Naive B cell (primary cell): ENCODE measurements around the gene MAD2L1BP. TPM values are rescaled to one million over a fixed set of nuclear protein-coding genes. Genes with fewer than 3 reads are reported as not detected.
A peak's percentile ranks its signal among the peaks of the same experiment; 100 is the strongest.

Experiments
- ATAC-seq, 2 donors: fragments of 150-1000 bp; cut with Tn5 transposase; 2 replicates each; pipeline ENCODE4 v1.10.0; 2021; ENCODE audit warnings: low read depth in 2 of 2, mild to moderate bottlenecking in 2 of 2, moderate library complexity in 2 of 2
- DNase-seq: peaks from one replicate; pipeline ENCODE4 v3.0.0; 2022
- H3K27ac Mint-ChIP-seq, 6 donors: one replicate each; pipeline ENCODE4 v1.8.0; 2020 to 2022; ENCODE audit warnings: mild to moderate bottlenecking in 6 of 6, mixed read lengths in 6 of 6, moderate library complexity in 5 of 6, inconsistent platforms in 2 of 6
- H3K27me3 Mint-ChIP-seq, 3 donors: one replicate each; pipeline ENCODE4 v1.8.0; 2021 to 2022; ENCODE audit warnings: mixed read lengths in 3 of 3, mild to moderate bottlenecking in 1 of 3
- H3K36me3 Mint-ChIP-seq, 2 donors: one replicate each; pipeline ENCODE4 v1.8.0; 2020 to 2022; ENCODE audit warnings: mixed read lengths in 2 of 2, inconsistent platforms in 1 of 2, mild to moderate bottlenecking in 1 of 2
- H3K4me1 Mint-ChIP-seq, 3 donors: one replicate each; pipeline ENCODE4 v1.8.0; 2020 to 2022; ENCODE audit warnings: mixed read lengths in 3 of 3, inconsistent platforms in 1 of 3, mild to moderate bottlenecking in 1 of 3, moderate library complexity in 1 of 3
- H3K4me3 Mint-ChIP-seq, 8 donors: one replicate each; pipeline ENCODE4 v1.8.0; 2020 to 2022; ENCODE audit warnings: mild to moderate bottlenecking in 8 of 8, mixed read lengths in 8 of 8, moderate library complexity in 8 of 8, inconsistent platforms in 2 of 8
- H3K9me3 Mint-ChIP-seq, 7 donors: one replicate each; pipeline ENCODE4 v1.8.0; 2020 to 2022; ENCODE audit warnings: mixed read lengths in 7 of 7, mild to moderate bottlenecking in 5 of 7, inconsistent platforms in 2 of 7, moderate library complexity in 1 of 7
- polyA plus RNA-seq, 6 donors: library from polyadenylated mRNA; unstranded; fragments of 300-500 nt; fragmentation: Illumina TruSeq; gene quantifications; one replicate each; pipeline ENCODE4 v1.2.3, GENCODE V29; 2021; ENCODE audit warnings: low read depth in 6 of 6

Gene MAD2L1BP
- polyA plus RNA-seq, 6 donors from 2014 or later: 21.3 to 31.4 (median 27.9) TPM

- Mint-ChIP-seq H3K27ac (peak overlapping the region in 4 of 6 donors; percentile 47 to 92 (median 69)), H3K4me1 (peaks cover 5 to 9% (median 7%) of the 10 kb centered on the region in 3 donors), H3K27me3 (no peaks in the 10 kb centered on the region), H3K36me3 (peaks cover 8 to 12% of the 10 kb centered on the region in 2 donors), H3K9me3 (no peaks in the 10 kb centered on the region), H3K4me3 (no peak overlapping the region)
- ATAC-seq (no peak), DNase-seq (no peak)
Measured at GRCh38 chr6:43616725-43617472, 18.7 kb upstream of the MAD2L1BP start.

- H3K4me3 Mint-ChIP-seq: no peak overlapping the region
- peaks cover 15 to 19% (median 16%) of the 10 kb centered on the region in 3 donors for H3K4me1 Mint-ChIP-seq
- H3K27ac Mint-ChIP-seq: peak overlapping the region in 2 of 6 donors; percentile 62 to 65
- no peak for ATAC-seq
- H3K9me3 Mint-ChIP-seq: no peaks in the 10 kb centered on the region
- peaks cover 5 to 16% of the 10 kb centered on the region in 2 donors for H3K36me3 Mint-ChIP-seq
- no peaks in the 10 kb centered on the region for H3K27me3 Mint-ChIP-seq
- DNase-seq: no peak
Measured at GRCh38 chr6:43621078-43621835, 14.4 kb upstream of the MAD2L1BP start.

GRCh38 chr6:43621836-43622180, 13.8 kb upstream of the MAD2L1BP start:
- H3K4me1 Mint-ChIP-seq: peaks cover 20 to 24% (median 21%) of the 10 kb centered on the region in 3 donors
- H3K27me3 Mint-ChIP-seq: no peaks in the 10 kb centered on the region
- ATAC-seq: no peak
- peak overlapping the region in 3 of 6 donors; percentile 48 to 62 (median 55) for H3K27ac Mint-ChIP-seq
- DNase-seq: no peak
- peak overlapping the region in 1 of 8 donors; percentile 33 for H3K4me3 Mint-ChIP-seq
- H3K36me3 Mint-ChIP-seq: peaks cover 5 to 21% of the 10 kb centered on the region in 2 donors
- H3K9me3 Mint-ChIP-seq: no peaks in the 10 kb centered on the region

- Mint-ChIP-seq H3K9me3 (no peaks in the 10 kb centered on the region), H3K4me3 (peak overlapping the region in 1 of 8 donors; percentile 36), H3K27ac (peak overlapping the region in 3 of 6 donors; percentile 36 to 62 (median 44)), H3K4me1 (peaks cover 27 to 31% (median 28%) of the 10 kb centered on the region in 3 donors), H3K27me3 (no peaks in the 10 kb centered on the region), H3K36me3 (peaks cover 5 to 21% of the 10 kb centered on the region in 2 donors)
- ATAC-seq: no peak
- DNase-seq: no peak
Measured at GRCh38 chr6:43622541-43622940, 13.1 kb upstream of the MAD2L1BP start.

GRCh38 chr6:43623880-43624785, 11.5 kb upstream of the MAD2L1BP start:
- peak overlapping the region in 2 of 6 donors; percentile 62 to 81 for H3K27ac Mint-ChIP-seq
- H3K9me3 Mint-ChIP-seq: no peaks in the 10 kb centered on the region
- ATAC-seq (no peak), DNase-seq (no peak)
- no peaks in the 10 kb centered on the region for H3K27me3 Mint-ChIP-seq
- peak overlapping the region in 2 of 8 donors; percentile 12 to 65 for H3K4me3 Mint-ChIP-seq
- H3K36me3 Mint-ChIP-seq: peaks cover 5 to 21% of the 10 kb centered on the region in 2 donors
- peaks cover 39 to 40% (median 40%) of the 10 kb centered on the region in 3 donors for H3K4me1 Mint-ChIP-seq

GRCh38 chr6:43624786-43625288, 10.8 kb upstream of the MAD2L1BP start:
- ATAC-seq: no peak
- peaks cover 40 to 44% (median 41%) of the 10 kb centered on the region in 3 donors for H3K4me1 Mint-ChIP-seq
- no peak overlapping the region for H3K4me3 Mint-ChIP-seq
- H3K9me3 Mint-ChIP-seq: no peaks in the 10 kb centered on the region
- H3K36me3 Mint-ChIP-seq: peaks cover 5 to 21% of the 10 kb centered on the region in 2 donors
- DNase-seq: no peak
- peak overlapping the region in 2 of 6 donors; percentile 61 to 81 for H3K27ac Mint-ChIP-seq
- H3K27me3 Mint-ChIP-seq: no peaks in the 10 kb centered on the region

- Mint-ChIP-seq H3K4me3 (peak overlapping the region in 2 of 8 donors; percentile 59 to 97), H3K27ac (peak overlapping the region in 2 of 6 donors; percentile 42 to 49)
Measured at GRCh38 chr6:43625393-43625992, 10.1 kb upstream of the MAD2L1BP start.

GRCh38 chr6:43627008-43627825, 8.4 kb upstream of the MAD2L1BP start:
- ATAC-seq (no peak), DNase-seq (no peak)
- Mint-ChIP-seq H3K4me3 (peak overlapping the region in 7 of 8 donors; percentile 26 to 98 (median 71)), H3K27me3 (no peaks in the 10 kb centered on the region), H3K27ac (peak overlapping the region in 4 of 6 donors; percentile 40 to 95 (median 84)), H3K4me1 (peaks cover 37 to 50% (median 49%) of the 10 kb centered on the region in 3 donors), H3K9me3 (no peaks in the 10 kb centered on the region), H3K36me3 (peaks cover 5 to 16% of the 10 kb centered on the region in 2 donors)

More at GRCh38 chr6:43625393-43625992, 10.1 kb upstream of the MAD2L1BP start:
- H3K27me3 Mint-ChIP-seq: no peaks in the 10 kb centered on the region
- no peak for DNase-seq
- H3K9me3 Mint-ChIP-seq: no peaks in the 10 kb centered on the region
- peaks cover 5 to 21% of the 10 kb centered on the region in 2 donors for H3K36me3 Mint-ChIP-seq
- peaks cover 44 to 48% (median 47%) of the 10 kb centered on the region in 3 donors for H3K4me1 Mint-ChIP-seq
- ATAC-seq: no peak

GRCh38 chr6:43628393-43629103, 7.1 kb upstream of the MAD2L1BP start:
- peak; percentile 49 for DNase-seq
- peaks cover 35 to 49% (median 49%) of the 10 kb centered on the region in 3 donors for H3K4me1 Mint-ChIP-seq
- H3K4me3 Mint-ChIP-seq: peak overlapping the region; percentile 96 to 100 (median 98)
- H3K27me3 Mint-ChIP-seq: no peaks in the 10 kb centered on the region
- no peaks in the 10 kb centered on the region for H3K9me3 Mint-ChIP-seq
- peak; percentile 7 to 15 for ATAC-seq
- peaks cover 5 to 13% of the 10 kb centered on the region in 2 donors for H3K36me3 Mint-ChIP-seq
- H3K27ac Mint-ChIP-seq: peak overlapping the region; percentile 95 to 99 (median 96)

GRCh38 chr6:43629104-43629504, 6.5 kb upstream of the MAD2L1BP start, which contains the start of gene GTPBP2:
GTPBP2 (minus strand) TSS chr6:43629264; CDS start chr6:43629162, 102 bp downstream.
- DNase-seq (peak; percentile 96), ATAC-seq (peak; percentile 80 to 81)
- H3K27me3 Mint-ChIP-seq: no peaks in the 10 kb centered on the region
- peaks cover 5 to 13% of the 10 kb centered on the region in 2 donors for H3K36me3 Mint-ChIP-seq
- peak within 1 kb of the TSS; percentile 95 to 99 (median 98) for H3K27ac Mint-ChIP-seq
- H3K9me3 Mint-ChIP-seq: no peaks in the 10 kb centered on the region
- peaks cover 41 to 54% (median 52%) of the 10 kb centered on the region in 3 donors for H3K4me1 Mint-ChIP-seq
- H3K4me3 Mint-ChIP-seq: peak within 1 kb of the TSS; percentile 96 to 100 (median 98)
